ENCODE results near the gene MS4A15.

The MS4A15 gene

GRCh38 chr11:60785136-60785535 is 28.5 kb downstream of the MS4A15 start, which contains the start of gene MS4A10:
Gene MS4A10 (plus strand): TSS chr11:60785333. CDS start chr11:60790336, 5,003 bp downstream.
- DNase-seq (ENCODE audit: low read depth, low spot score) = no peak
- in situ Hi-C loops (cut with HindIII; ENCODE audit: low sequenced_read_pairs) = no loop called here
- no peak within 1 kb of the TSS for H3K4me3 ChIP-seq (ENCODE audit: low read depth, low read length)
- TF ChIP-seq CTCF (IDR thresholded peaks at IDR 0.05; ENCODE audit: low read depth, low read length) = no peak

GRCh38 chr11:60785806-60786361 is 29.2 kb downstream of the MS4A15 start:
- in situ Hi-C loops (cut with HindIII; ENCODE audit: low sequenced_read_pairs) = no loop called here

DNA sequence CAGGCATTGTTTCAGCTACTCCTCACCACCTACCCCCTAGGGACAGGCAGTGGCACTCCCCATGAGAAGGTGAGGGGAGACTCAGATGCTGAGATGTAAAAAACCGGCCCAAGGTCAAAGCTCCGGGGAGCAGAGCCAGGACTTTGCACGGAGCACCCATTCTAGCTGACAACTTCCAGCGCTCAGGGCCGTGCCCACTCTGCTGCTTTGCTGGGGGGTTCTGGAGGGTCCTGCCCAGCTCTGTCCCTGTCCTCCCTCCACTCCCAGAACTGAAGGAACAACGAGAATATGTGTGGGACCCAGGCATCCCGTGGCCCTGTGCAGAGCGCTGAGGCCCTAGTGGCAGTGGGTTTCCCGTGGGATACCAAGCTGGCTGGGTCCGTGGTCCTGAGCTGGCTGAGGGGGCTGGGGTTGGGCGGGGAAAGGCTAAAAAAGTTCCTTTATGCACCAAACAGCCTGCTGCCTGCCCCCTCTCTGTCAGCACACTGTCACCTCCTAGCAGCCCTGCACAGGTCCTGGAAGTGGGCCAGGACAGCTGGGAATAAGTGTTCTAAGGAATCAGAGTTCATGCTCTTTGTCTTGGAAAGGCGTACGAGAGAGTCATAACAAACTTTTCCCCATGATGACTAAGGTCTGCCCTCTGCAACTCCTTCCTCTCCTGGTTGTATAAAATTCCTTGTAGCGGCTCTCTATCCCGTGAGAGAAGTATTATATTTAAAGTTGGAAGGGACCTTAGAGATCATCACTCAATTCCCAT is 30.3 kb downstream of the MS4A15 start:
- H3K4me3 ChIP-seq (ENCODE audit: low read depth, low read length) = no peak overlapping the region
- peak; percentile 64 for DNase-seq (ENCODE audit: low read depth, low spot score)
- in situ Hi-C loops (cut with HindIII; ENCODE audit: low sequenced_read_pairs) = no loop called here
- no peak for TF ChIP-seq CTCF (IDR thresholded peaks at IDR 0.05; ENCODE audit: low read depth, low read length)

More at GRCh38 chr11:60785806-60786361, 29.2 kb downstream of the MS4A15 start:
- TF ChIP-seq CTCF (IDR thresholded peaks at IDR 0.05; ENCODE audit: low read depth, low read length) = no peak
- no peak overlapping the region for H3K4me3 ChIP-seq (ENCODE audit: low read depth, low read length)
- DNase-seq (ENCODE audit: low read depth, low spot score) = peak; percentile 47

GRCh38 chr11:60788401-60789125 is 31.9 kb downstream of the MS4A15 start:
- in situ Hi-C loops (cut with HindIII; ENCODE audit: low sequenced_read_pairs) = no loop called here
- no peak for TF ChIP-seq CTCF (IDR thresholded peaks at IDR 0.05; ENCODE audit: low read depth, low read length)
- H3K4me3 ChIP-seq (ENCODE audit: low read depth, low read length) = no peak overlapping the region
- no peak for DNase-seq (ENCODE audit: low read depth, low spot score)

GRCh38 chr11:60790726-60791125 is 34.1 kb downstream of the MS4A15 start:
- in situ Hi-C loops (cut with HindIII; ENCODE audit: low sequenced_read_pairs) = no loop called here

More at GRCh38 chr11:60790726-60791125, 34.1 kb downstream of the MS4A15 start:
- TF ChIP-seq CTCF (IDR thresholded peaks at IDR 0.05; ENCODE audit: low read depth, low read length) = no peak
- DNase-seq (ENCODE audit: low read depth, low spot score) = no peak
- H3K4me3 ChIP-seq (ENCODE audit: low read depth, low read length) = no peak overlapping the region

All from astrocyte of the spinal cord (primary cell).